HepG2 (cell line): ENCODE data around the gene TBC1D7. TPM values are rescaled to one million over a fixed set of nuclear protein-coding genes. Genes with fewer than 3 reads are reported as not detected.

ENCODE experiments used
- ATF6 ChIP-seq: sonication (generic); formaldehyde crosslinking; conservative IDR thresholded peaks from 2 replicates; pipeline ENCODE4 v1.4.0; 2020; ENCODE audit warnings: missing genetic modification reagents
- CREBL2 ChIP-seq: sonication (generic); formaldehyde crosslinking; IDR thresholded peaks from 2 replicates; pipeline ENCODE4 v1.8.1; 2023; ENCODE audit warnings: missing genetic modification reagents, mild to moderate bottlenecking, borderline replicate concordance
- FOXA1 ChIP-seq, 2 experiments: fragments of 450-650 bp in 1 of 2; sonication (generic) in 1 of 2; formaldehyde crosslinking in 1 of 2; IDR thresholded peaks; 2 replicates each; pipeline versions ENCODE4 v1.4.0 to v1.6.1; 2016 to 2020; ENCODE audit warnings: missing genetic modification reagents in 1 of 2
- FOXO4 ChIP-seq: sonication (generic); formaldehyde crosslinking; conservative IDR thresholded peaks from 2 replicates; pipeline ENCODE4 v1.8.1; 2023; ENCODE audit warnings: missing genetic modification reagents
- GMEB2 ChIP-seq: IDR thresholded peaks from 2 replicates; pipeline ENCODE4 v1.6.1; 2016; ENCODE audit warnings: missing biosample characterization, missing genetic modification reagents, low read depth
- HNF4G ChIP-seq, 2 experiments: sonication (generic) in 1 of 2; formaldehyde crosslinking in 1 of 2; IDR thresholded peaks; 2 replicates each; pipeline versions ENCODE4 v1.4.0 to v1.6.1; 2011 to 2020; ENCODE audit warnings: borderline replicate concordance in 2 of 2, low read depth in 2 of 2, mild to moderate bottlenecking in 2 of 2, low read length in 1 of 2, missing genetic modification reagents in 1 of 2, moderate library complexity in 1 of 2
- RXRA ChIP-seq: sonication (generic); formaldehyde crosslinking; IDR thresholded peaks from 2 replicates; pipeline ENCODE4 v1.5.1; 2020; ENCODE audit warnings: missing genetic modification reagents
- SMARCC2 ChIP-seq: fragments of 450-650 bp; IDR thresholded peaks from 2 replicates; pipeline ENCODE4 v1.6.1; 2017; ENCODE audit warnings: antibody characterized with exemption, mild to moderate bottlenecking
- SP1 ChIP-seq, 2 experiments: fragments of 450-650 bp in 1 of 2; sonication (generic) in 1 of 2; formaldehyde crosslinking in 1 of 2; IDR thresholded peaks; 2 replicates each; pipeline versions ENCODE4 v1.4.0 to v1.6.1; 2016 to 2020; ENCODE audit warnings: missing genetic modification reagents in 1 of 2
- U2AF1 ChIP-seq: fragments of 200-400 bp; formaldehyde crosslinking; optimal IDR thresholded peaks from 2 replicates; pipeline ENCODE3; 2017; ENCODE audit warnings: mild to moderate bottlenecking, low read depth, low read length
- ZBTB10 ChIP-seq: sonication (generic); formaldehyde crosslinking; IDR thresholded peaks from 2 replicates; pipeline ENCODE4 v1.4.0; 2020; ENCODE audit warnings: missing genetic modification reagents, borderline replicate concordance
- ZNF124 ChIP-seq: sonication (generic); formaldehyde crosslinking; IDR thresholded peaks from 2 replicates; pipeline ENCODE4 v1.4.0; 2020; ENCODE audit warnings: missing genetic modification reagents
- ZNF251 ChIP-seq: sonication (generic); formaldehyde crosslinking; IDR thresholded peaks from 2 replicates; pipeline ENCODE4 v1.9.0; 2021; ENCODE audit warnings: mild to moderate bottlenecking, missing genetic modification reagents
- ZNF383 ChIP-seq: sonication (generic); formaldehyde crosslinking; IDR thresholded peaks from 2 replicates; pipeline ENCODE4 v1.4.0; 2020; ENCODE audit warnings: missing genetic modification reagents, mild to moderate bottlenecking, borderline replicate concordance
- ZNF543 ChIP-seq: sonication (generic); formaldehyde crosslinking; IDR thresholded peaks from 2 replicates; pipeline ENCODE4 v1.4.0; 2020; ENCODE audit warnings: mild to moderate bottlenecking, missing genetic modification reagents
- ZNF839 ChIP-seq: sonication (generic); formaldehyde crosslinking; IDR thresholded peaks from 2 replicates; pipeline ENCODE4 v1.4.0; 2020; ENCODE audit warnings: missing genetic modification reagents, mild to moderate bottlenecking, borderline replicate concordance
- ZSCAN5A ChIP-seq: sonication (generic); formaldehyde crosslinking; IDR thresholded peaks from 2 replicates; pipeline ENCODE4 v1.8.0; 2022; ENCODE audit warnings: mild to moderate bottlenecking, missing genetic modification reagents, borderline replicate concordance
- polyA plus RNA-seq, 8 experiments: library from polyadenylated mRNA; depleted of rRNA in 3 of 8; stranded (reverse) in 7 of 8; unstranded in 1 of 8; fragments of >200 nt; fragmentation: Illumina TruSeq in 4 of 8; extraction: Trizol in 4 of 8; gene quantifications; 2 replicates each; pipeline versions ENCODE4 v1.2.1 to v1.2.3, GENCODE V29; 2011 to 2016; ENCODE audit warnings: low read depth in 4 of 8, missing spikeins in 1 of 8, mixed read lengths in 1 of 8; ENCODE audit not compliant: insufficient read depth in 1 of 8
- total RNA-seq, 5 experiments: library from RNA; depleted of rRNA; stranded (reverse); fragments of >200 nt; fragmentation: Illumina TruSeq; extraction: Trizol; gene quantifications; 2 replicates each; pipeline ENCODE4 v1.2.3, GENCODE V29; 2016; ENCODE audit warnings: low read depth in 1 of 5

The TBC1D7 gene
- total and polyA plus RNA-seq, 2 of the 13 experiments (the other 11 are each of a cell fraction or from before 2014, with no cell fraction given) = 23.3 to 30.8 TPM

- peak; percentile 76; the same call in 1 of the 2 replicates for TF ChIP-seq ZSCAN5A (CRISPR knock-in tag)
- TF ChIP-seq ATF6 = no peak
- no peak for TF ChIP-seq SMARCC2
- peak; percentile 13; the same call in 1 of the 2 replicates for TF ChIP-seq ZNF543 (CRISPR knock-in tag)
- TF ChIP-seq SP1 (IDR thresholded peaks at IDR 0.05) = no peak
- TF ChIP-seq SP1 (CRISPR knock-in tag; IDR thresholded peaks at IDR 0.05) = peak; percentile 21; the same call in 1 of the 2 replicates
- TF ChIP-seq FOXO4 (CRISPR knock-in tag) = no peak
- TF ChIP-seq FOXA1 (IDR thresholded peaks at IDR 0.05) = no peak
- TF ChIP-seq FOXA1 (CRISPR knock-in tag; IDR thresholded peaks at IDR 0.05) = peak; percentile 15
- no peak for TF ChIP-seq ZBTB10
- TF ChIP-seq ZNF839 (CRISPR knock-in tag) = no peak
- no peak for TF ChIP-seq ZNF251 (CRISPR knock-in tag)
- peak; percentile 37; the same call in 1 of the 2 replicates for TF ChIP-seq CREBL2 (CRISPR knock-in tag)
- no peak; the same call in 1 of the 2 replicates for TF ChIP-seq ZNF124
- TF ChIP-seq ZNF383 = no peak
- peak; percentile 30 for TF ChIP-seq U2AF1
- TF ChIP-seq HNF4G (IDR thresholded peaks at IDR 0.05; ENCODE audit: borderline replicate concordance, low read depth, low read length) = no peak; the same call in 1 of the 2 replicates
- TF ChIP-seq HNF4G (CRISPR knock-in tag; IDR thresholded peaks at IDR 0.05; ENCODE audit: borderline replicate concordance, low read depth) = no peak
- peak; percentile 69 for TF ChIP-seq RXRA
- no peak; the same call in 1 of the 2 replicates for TF ChIP-seq GMEB2
These were observed at the start of gene TBC1D7 (continued) for GRCh38 chr6:13328076-13328874.
